Activated gamma-delta T cell treated with anti-CD3 and anti-CD28 coated beads, Interleukin-2, amount 50 U/mL, for 16 hours (primary cell): ENCODE results near the gene CLEC16A.
"Not testable (repeated sequence)": the region's sequence is repeated elsewhere in the genome, so short reads cannot be mapped to it uniquely, and the experiment has no call there.

Experiments
- DNase-seq: peaks from one replicate; pipeline ENCODE4 v3.0.0-alpha.2; 2020; ENCODE audit warnings: low read depth

Gene CLEC16A

GRCh38 chr16:11101695-11102522, 157.5 kb downstream of the CLEC16A start:
- no peak for DNase-seq

GRCh38 chr16:11102523-11102898, 158.1 kb downstream of the CLEC16A start:
- DNase-seq = no peak

GRCh38 chr16:11103301-11103700, 158.9 kb downstream of the CLEC16A start:
- not testable (repeated sequence) for DNase-seq

GRCh38 chr16:11104168-11105037, 160.0 kb downstream of the CLEC16A start:
- no peak for DNase-seq

GRCh38 chr16:11105038-11105903, 160.9 kb downstream of the CLEC16A start:
- no peak for DNase-seq

- no peak for DNase-seq
These were observed 162.4 kb downstream of the CLEC16A start for GRCh38 chr16:11106726-11107125.

GRCh38 chr16:11107780-11108465, 163.6 kb downstream of the CLEC16A start:
- DNase-seq = no peak

- no peak for DNase-seq
These were observed 164.1 kb downstream of the CLEC16A start for GRCh38 chr16:11108466-11108805.

- DNase-seq = no peak
These were observed 165.2 kb downstream of the CLEC16A start for GRCh38 chr16:11109566-11109965.

GRCh38 chr16:11111150-11111549, 166.8 kb downstream of the CLEC16A start:
- no peak for DNase-seq

- DNase-seq = no peak
These were observed 167.7 kb downstream of the CLEC16A start for GRCh38 chr16:11111856-11112634.

GRCh38 chr16:11112723-11113348, 168.5 kb downstream of the CLEC16A start:
- no peak for DNase-seq

- no peak for DNase-seq
These were observed 170.2 kb downstream of the CLEC16A start for GRCh38 chr16:11114366-11115164.

- DNase-seq = no peak
These were observed 173.3 kb downstream of the CLEC16A start for GRCh38 chr16:11117576-11118211.

GRCh38 chr16:11118479-11118878, 174.1 kb downstream of the CLEC16A start:
- no peak for DNase-seq

GRCh38 chr16:11121083-11121608, 176.8 kb downstream of the CLEC16A start:
- no peak for DNase-seq

GRCh38 chr16:11121914-11122692, 177.7 kb downstream of the CLEC16A start:
- no peak for DNase-seq

- no peak for DNase-seq
These were observed 179.3 kb downstream of the CLEC16A start for GRCh38 chr16:11123666-11124065.
